ENCODE results near the gene ADNP. TPM values are rescaled to one million over a fixed set of nuclear protein-coding genes. Genes with fewer than 3 reads are reported as not detected.

ADNP gene
- polyA plus RNA-seq, 3 donors: 1.4 to 16.6 (median 3.3) TPM

DNA sequence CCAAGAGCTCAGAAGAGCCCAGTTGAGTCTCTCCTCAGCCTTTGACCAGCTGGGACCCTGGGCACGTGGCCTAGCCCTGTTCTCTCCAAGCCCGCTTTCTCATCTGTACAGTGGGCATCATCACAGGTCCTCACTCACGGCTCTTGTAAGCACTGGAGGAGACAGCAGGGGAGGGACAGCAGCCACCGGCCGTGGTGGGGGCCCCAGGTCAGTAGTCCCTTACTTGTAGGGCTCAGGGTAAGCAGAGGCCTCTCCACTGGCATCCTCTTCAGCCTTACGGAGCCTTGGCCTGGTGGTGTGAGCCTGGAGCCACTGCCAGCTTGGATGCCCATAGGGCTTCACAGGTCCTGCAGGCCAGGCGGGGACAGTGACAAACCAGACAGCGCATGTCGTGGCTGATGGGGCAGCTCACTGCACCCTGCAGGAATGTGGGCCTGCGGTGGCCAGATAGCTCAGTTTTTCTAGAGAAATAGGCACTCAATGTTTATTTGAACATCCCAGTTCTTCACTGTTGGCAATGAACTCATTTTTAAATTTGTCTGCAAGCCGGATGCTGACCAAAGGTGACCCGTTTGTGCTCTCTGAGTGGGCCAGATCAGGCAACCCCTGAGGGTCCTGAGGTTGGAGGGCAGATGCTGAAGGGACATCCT is 65.1 kb downstream of the ADNP start:
- WGBS (ENCODE audit: insufficient coverage): 92% methylated on average over 12 of the region's 12 CpGs
- Histone ChIP-seq H3K36me3 (replicated peaks in 1 of 2; ENCODE audit: control insufficient read depth in 1 of 2, insufficient read depth in 2 of 2, low read length in 2 of 2) (no peaks in the 10 kb centered on the region), H3K9me3 (replicated peaks in 1 of 2; ENCODE audit: control insufficient read depth in 1 of 2, insufficient read depth in 1 of 2, low read length in 2 of 2) (no peaks in the 10 kb centered on the region), H2AFZ (ENCODE audit: insufficient read depth, low read depth, low read length, poor library complexity, severe bottlenecking) (no peak overlapping the region), H3K27ac (ENCODE audit: low read depth in 1 of 2, low read length in 2 of 2) (no peak overlapping the region), H3K79me2 (ENCODE audit: insufficient read depth, low read length) (no peaks in the 10 kb centered on the region), H3K4me2 (replicated peaks; ENCODE audit: extremely low read depth, low read length, poor library complexity, severe bottlenecking) (no peak overlapping the region), H3K27me3 (ENCODE audit: control insufficient read depth in 2 of 2, insufficient read depth in 2 of 2, low read length in 2 of 2) (no peaks in the 10 kb centered on the region), H3K9ac (ENCODE audit: insufficient read depth, low read length, poor library complexity, severe bottlenecking) (no peak overlapping the region), H3K4me1 (ENCODE audit: control insufficient read depth in 1 of 2, insufficient read depth in 2 of 2, low read length in 2 of 2) (no peaks in the 10 kb centered on the region), H3K4me3 (replicated peaks in 1 of 3; ENCODE audit: low read depth in 2 of 3, low read length in 3 of 3) (no peak overlapping the region), H4K20me1 (ENCODE audit: insufficient read depth, low read length) (no peaks in the 10 kb centered on the region)
- intact Hi-C loops (cut with micrococcal nuclease): no loop called here
- Mint-ChIP-seq H3K4me3 (no peak overlapping the region), H3K36me3 (no peaks in the 10 kb centered on the region), H3K27me3 (ENCODE audit: low read depth in 3 of 3) (peaks cover 0 to 1% (median 0%) of the 10 kb centered on the region in 3 donors), H3K27ac (peak overlapping the region in 1 of 7 donors; percentile 20), H3K4me1 (no peaks in the 10 kb centered on the region), H3K9me3 (no peaks in the 10 kb centered on the region)
- TF ChIP-seq, protein P1, sequence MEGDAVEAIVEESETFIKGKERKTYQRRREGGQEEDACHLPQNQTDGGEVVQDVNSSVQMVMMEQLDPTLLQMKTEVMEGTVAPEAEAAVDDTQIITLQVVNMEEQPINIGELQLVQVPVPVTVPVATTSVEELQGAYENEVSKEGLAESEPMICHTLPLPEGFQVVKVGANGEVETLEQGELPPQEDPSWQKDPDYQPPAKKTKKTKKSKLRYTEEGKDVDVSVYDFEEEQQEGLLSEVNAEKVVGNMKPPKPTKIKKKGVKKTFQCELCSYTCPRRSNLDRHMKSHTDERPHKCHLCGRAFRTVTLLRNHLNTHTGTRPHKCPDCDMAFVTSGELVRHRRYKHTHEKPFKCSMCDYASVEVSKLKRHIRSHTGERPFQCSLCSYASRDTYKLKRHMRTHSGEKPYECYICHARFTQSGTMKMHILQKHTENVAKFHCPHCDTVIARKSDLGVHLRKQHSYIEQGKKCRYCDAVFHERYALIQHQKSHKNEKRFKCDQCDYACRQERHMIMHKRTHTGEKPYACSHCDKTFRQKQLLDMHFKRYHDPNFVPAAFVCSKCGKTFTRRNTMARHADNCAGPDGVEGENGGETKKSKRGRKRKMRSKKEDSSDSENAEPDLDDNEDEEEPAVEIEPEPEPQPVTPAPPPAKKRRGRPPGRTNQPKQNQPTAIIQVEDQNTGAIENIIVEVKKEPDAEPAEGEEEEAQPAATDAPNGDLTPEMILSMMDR (IDR thresholded peaks at IDR 0.05): no peak
- no peak for DNase-seq

DNA sequence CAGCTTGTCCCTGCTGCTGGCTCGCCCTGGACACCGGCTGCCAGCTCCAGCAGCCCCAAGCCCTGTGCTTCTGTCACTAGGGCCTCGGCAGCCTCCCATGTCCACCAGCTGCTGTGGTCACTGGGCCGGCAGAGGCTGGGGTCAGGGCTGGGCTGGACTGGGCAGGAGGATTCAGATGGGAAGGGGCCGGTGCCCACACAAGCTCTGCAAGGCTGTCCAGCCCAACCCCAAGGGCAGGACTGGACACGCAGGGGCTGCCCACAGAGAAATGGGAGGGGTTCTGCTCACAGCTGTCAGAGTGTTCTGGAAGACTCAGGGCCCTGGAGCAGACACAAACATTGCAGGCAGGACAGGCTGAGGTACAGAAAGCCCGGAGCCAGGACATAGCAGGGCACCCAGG is 65.6 kb downstream of the ADNP start:
- TF ChIP-seq, protein P1 (IDR thresholded peaks at IDR 0.05): no peak
- H3K27me3 ChIP-seq (ENCODE audit: control insufficient read depth in 2 of 2, insufficient read depth in 2 of 2, low read length in 2 of 2): no peaks in the 10 kb centered on the region
- H3K79me2 ChIP-seq (ENCODE audit: insufficient read depth, low read length): no peaks in the 10 kb centered on the region
- no peak for DNase-seq
- no peaks in the 10 kb centered on the region for H3K36me3 Mint-ChIP-seq
- H3K4me1 Mint-ChIP-seq: no peaks in the 10 kb centered on the region
- 96% methylated on average over 7 of the region's 7 CpGs for WGBS (ENCODE audit: insufficient coverage)
- H3K27me3 Mint-ChIP-seq (ENCODE audit: low read depth in 3 of 3): no peaks in the 10 kb centered on the region
- no peaks in the 10 kb centered on the region for H3K9me3 ChIP-seq (replicated peaks in 1 of 2; ENCODE audit: control insufficient read depth in 1 of 2, insufficient read depth in 1 of 2, low read length in 2 of 2)
- H3K36me3 ChIP-seq (replicated peaks in 1 of 2; ENCODE audit: control insufficient read depth in 1 of 2, insufficient read depth in 2 of 2, low read length in 2 of 2): no peaks in the 10 kb centered on the region
- no peaks in the 10 kb centered on the region for H3K9me3 Mint-ChIP-seq
- H3K4me1 ChIP-seq (ENCODE audit: control insufficient read depth in 1 of 2, insufficient read depth in 2 of 2, low read length in 2 of 2): no peaks in the 10 kb centered on the region
- H3K4me3 ChIP-seq (replicated peaks in 1 of 3; ENCODE audit: low read depth in 2 of 3, low read length in 3 of 3): no peak overlapping the region
- no peak overlapping the region for H3K4me2 ChIP-seq (replicated peaks; ENCODE audit: extremely low read depth, low read length, poor library complexity, severe bottlenecking)
- H4K20me1 ChIP-seq (ENCODE audit: insufficient read depth, low read length): no peaks in the 10 kb centered on the region
- H2AFZ ChIP-seq (ENCODE audit: insufficient read depth, low read depth, low read length, poor library complexity, severe bottlenecking): no peak overlapping the region
- peak overlapping the region in 1 of 7 donors; percentile 46 for H3K27ac Mint-ChIP-seq
- no peak overlapping the region for H3K27ac ChIP-seq (ENCODE audit: low read depth in 1 of 2, low read length in 2 of 2)
- H3K4me3 Mint-ChIP-seq: no peak overlapping the region
- no peak overlapping the region for H3K9ac ChIP-seq (ENCODE audit: insufficient read depth, low read length, poor library complexity, severe bottlenecking)
- intact Hi-C loops (cut with micrococcal nuclease): no loop called here
